ENCODE results near the gene TNS1. TPM values are rescaled to one million over a fixed set of nuclear protein-coding genes. Genes with fewer than 3 reads are reported as not detected.

TNS1 gene
- total RNA-seq, 2 donors from 2014 or later, result 27.8 to 149 TPM

GRCh38 chr2:217954051-217954450, 48.7 kb downstream of the TNS1 start:
- no peak for ATAC-seq
- intact Hi-C loops (cut with DNase I, micrococcal nuclease), result no loop called here
- DNase-seq, result peak in 1 of 2 donors; percentile 21

DNA sequence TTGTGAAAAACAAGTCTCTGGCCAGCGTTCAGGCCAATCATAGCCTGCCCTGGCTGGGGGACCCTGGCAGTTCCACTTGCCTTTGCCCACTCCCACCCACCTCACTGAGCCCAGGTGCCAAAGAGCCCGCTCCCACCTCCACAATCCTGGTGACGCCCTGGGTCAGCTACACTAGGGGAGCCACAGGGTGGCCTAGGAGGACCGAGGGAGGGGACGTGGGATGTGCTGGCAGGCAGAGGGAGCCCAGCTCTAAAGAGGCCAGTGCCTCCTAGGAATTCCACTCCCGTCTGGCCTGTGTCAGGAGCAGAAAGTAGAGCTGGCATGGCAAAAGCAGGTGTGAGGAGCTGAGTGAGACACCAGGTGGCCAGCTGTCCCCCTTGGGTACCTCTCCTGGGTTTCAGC, 49.3 kb downstream of the TNS1 start:
- intact Hi-C loops (cut with DNase I, micrococcal nuclease), result no loop called here
- DNase-seq, result peak in 1 of 2 donors; percentile 51
- no peak for ATAC-seq

GRCh38 chr2:217953011-217953481, 49.7 kb downstream of the TNS1 start:
- ATAC-seq (no peak), DNase-seq (peak in 1 of 2 donors; percentile 57)
- intact Hi-C loops (cut with DNase I, micrococcal nuclease), result no loop called here

DNA sequence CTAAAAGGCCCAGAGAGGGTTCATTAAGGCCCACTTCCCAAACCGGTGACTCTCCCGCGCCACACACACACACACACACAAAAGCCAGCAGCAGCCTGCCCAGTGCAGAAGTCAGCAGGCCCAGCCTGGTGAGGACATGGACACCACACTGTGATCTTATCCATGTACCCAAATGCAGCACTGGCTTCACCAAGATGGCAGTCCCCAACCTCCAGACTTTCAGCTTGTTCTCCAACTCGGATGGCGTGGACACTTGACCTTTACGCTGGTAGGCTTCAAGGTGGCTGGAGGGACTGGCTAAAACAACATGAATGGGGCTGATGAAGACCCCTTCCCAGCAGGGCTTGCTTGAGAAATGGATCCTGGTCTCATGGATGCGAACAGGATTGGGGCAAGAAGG, 50.4 kb downstream of the TNS1 start:
- intact Hi-C loops (cut with DNase I, micrococcal nuclease), result no loop called here
- no peak for DNase-seq
- ATAC-seq, result no peak

GRCh38 chr2:217951521-217952247, 51.1 kb downstream of the TNS1 start:
- DNase-seq (peak; percentile 4 to 24), ATAC-seq (no peak)
- intact Hi-C loops (cut with DNase I, micrococcal nuclease), result no loop called here

DNA sequence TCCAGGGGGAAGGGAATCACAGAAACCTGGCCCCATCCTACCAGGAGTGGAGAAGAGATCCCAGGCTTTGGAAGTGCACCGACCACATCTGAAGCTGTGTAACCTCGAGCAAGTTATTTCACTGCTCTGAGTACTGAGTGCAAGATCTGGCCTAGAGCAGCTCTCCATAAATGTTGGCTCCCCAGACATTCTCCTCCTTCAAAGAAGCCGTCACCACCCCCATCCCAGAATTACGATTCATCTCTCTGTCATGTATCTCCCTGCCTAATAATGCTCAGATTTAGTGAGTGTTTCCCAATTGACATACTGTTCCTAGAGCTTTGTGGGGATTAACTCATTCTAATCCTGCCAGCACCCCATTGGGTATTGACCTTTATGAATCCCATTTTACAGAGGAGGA, 51.7 kb downstream of the TNS1 start:
- no peak for ATAC-seq
- intact Hi-C loops (cut with DNase I, micrococcal nuclease), result no loop called here
- no peak for DNase-seq

GRCh38 chr2:217950401-217950871, 52.4 kb downstream of the TNS1 start:
- ATAC-seq (no peak), DNase-seq (peak; percentile 19 to 38)
- intact Hi-C loops (cut with DNase I, micrococcal nuclease), result no loop called here

- ATAC-seq, result no peak
- intact Hi-C loops (cut with DNase I, micrococcal nuclease), result no loop called here
Observed at GRCh38 chr2:217949447-217949846, 53.3 kb downstream of the TNS1 start.

GRCh38 chr2:217948897-217949296, 53.9 kb downstream of the TNS1 start:
- ATAC-seq (no peak), DNase-seq (no peak)
- intact Hi-C loops (cut with DNase I, micrococcal nuclease), result no loop called here

More at GRCh38 chr2:217949447-217949846, 53.3 kb downstream of the TNS1 start:
- DNase-seq, result no peak

DNA sequence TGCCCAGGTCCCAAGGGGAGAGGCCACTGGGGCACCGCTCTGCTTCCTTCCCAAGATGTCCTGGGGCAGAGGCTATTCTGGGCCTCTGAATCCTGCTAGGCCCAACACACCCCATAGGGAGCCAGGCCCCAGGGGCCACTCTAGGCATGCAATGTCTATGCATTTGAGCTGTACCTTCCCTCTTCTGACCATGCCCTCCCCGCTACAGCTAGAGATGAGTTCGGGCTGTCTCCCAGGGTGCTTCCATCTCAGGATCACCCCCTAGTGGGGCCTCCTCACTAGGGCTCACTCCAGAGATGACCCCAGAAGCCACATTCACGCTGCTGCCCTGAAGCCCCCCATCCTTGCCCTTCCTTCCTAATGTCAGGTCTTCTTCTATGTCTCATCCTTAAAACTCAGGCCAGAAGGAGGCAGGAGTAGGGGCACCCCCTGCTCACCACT, 54.4 kb downstream of the TNS1 start:
- intact Hi-C loops (cut with DNase I, micrococcal nuclease), result no loop called here
- DNase-seq, result no peak
- no peak for ATAC-seq

- DNase-seq, result peak in 1 of 2 donors; percentile 3
- no peak for ATAC-seq
- intact Hi-C loops (cut with DNase I, micrococcal nuclease), result no loop called here
Observed at GRCh38 chr2:217947383-217948350, 55.1 kb downstream of the TNS1 start.

GRCh38 chr2:217946051-217946450, 56.7 kb downstream of the TNS1 start:
- DNase-seq (peak in 1 of 2 donors; percentile 17), ATAC-seq (no peak)

DNA sequence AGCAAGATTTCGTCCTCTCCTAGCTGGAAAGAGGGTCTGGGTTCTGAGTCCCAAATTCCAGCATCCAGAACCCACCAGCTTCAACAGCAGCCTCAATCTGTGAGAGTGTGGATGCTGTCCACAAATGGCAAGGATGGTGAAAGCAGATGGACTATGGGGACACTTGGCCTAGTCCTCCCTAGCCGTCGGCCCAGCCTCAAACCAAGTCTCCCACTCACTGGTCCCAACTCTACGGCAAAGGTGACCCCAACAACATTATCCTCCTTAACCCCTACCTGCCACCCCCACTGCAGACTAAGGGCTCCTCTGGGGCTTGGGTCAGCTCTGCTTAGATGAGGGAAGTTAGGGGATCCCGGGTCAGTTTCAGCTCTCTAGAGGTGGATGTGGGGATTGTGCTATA, 57.3 kb downstream of the TNS1 start:
- ATAC-seq, result no peak
- no peak for DNase-seq
- intact Hi-C loops (cut with DNase I, micrococcal nuclease), result no loop called here

More at GRCh38 chr2:217946051-217946450, 56.7 kb downstream of the TNS1 start:
- intact Hi-C loops (cut with DNase I, micrococcal nuclease), result no loop called here

GRCh38 chr2:217944923-217945322, 57.9 kb downstream of the TNS1 start:
- no peak for ATAC-seq
- intact Hi-C loops (cut with DNase I, micrococcal nuclease), result no loop called here
- DNase-seq, result peak in 1 of 2 donors; percentile 19

GRCh38 chr2:217944366-217944765, 58.4 kb downstream of the TNS1 start:
- ATAC-seq, result no peak
- DNase-seq, result no peak
- intact Hi-C loops (cut with DNase I, micrococcal nuclease), result no loop called here

- DNase-seq (peak; percentile 67 to 77), ATAC-seq (peak; percentile 88)
- intact Hi-C loops (cut with DNase I, micrococcal nuclease), result no loop called here
Observed at GRCh38 chr2:217943446-217944321, 59.1 kb downstream of the TNS1 start.

- no peak for DNase-seq
- no peak for ATAC-seq
- intact Hi-C loops (cut with DNase I, micrococcal nuclease), result no loop called here
Observed at GRCh38 chr2:217942731-217943335, 60.0 kb downstream of the TNS1 start.
